Transverse colon (tissue), 4 donors: ENCODE results near the gene ZNF446. TPM values are rescaled to one million over a fixed set of nuclear protein-coding genes. Genes with fewer than 3 reads are reported as not detected.
"Not testable (repeated sequence)": the region's sequence is repeated elsewhere in the genome, so short reads cannot be mapped to it uniquely, and the experiment has no call there.

Source experiments
- DNase-seq: peaks from one replicate; pipeline ENCODE4 v3.0.0-alpha.2; 2019
- H3K27ac ChIP-seq, 4 donors: fragments of 200-600 bp; sonication (generic); 2 replicates each; pipeline ENCODE4 v1.5.1; 2016 to 2018; ENCODE audit warnings: inconsistent platforms in 4 of 4
- H3K27me3 ChIP-seq: fragments of 200-600 bp; sonication (generic); 2 replicates; pipeline ENCODE4 v1.5.1; 2017; ENCODE audit warnings: inconsistent platforms
- H3K36me3 ChIP-seq, 4 donors: fragments of 200-600 bp; sonication (generic); 2 replicates each; pipeline ENCODE4 v1.5.1; 2017 to 2019; ENCODE audit warnings: inconsistent platforms in 4 of 4
- H3K4me1 ChIP-seq, 4 donors: fragments of 200-600 bp; sonication (generic); 2 replicates each; pipeline ENCODE4 v1.5.1; 2017 to 2020; ENCODE audit warnings: inconsistent platforms in 4 of 4
- H3K4me3 ChIP-seq, 4 donors: fragments of 200-600 bp; sonication (generic); 1 replicate in 1 of 4; 2 replicates in 3 of 4; pipeline versions ENCODE4 v1.5.1 to v1.6.1; 2017 to 2019; ENCODE audit warnings: inconsistent platforms in 4 of 4
- H3K9me3 ChIP-seq, 2 donors: fragments of 200-600 bp; sonication (generic); 2 replicates each; pipeline ENCODE4 v1.5.1; 2017 to 2019; ENCODE audit warnings: inconsistent platforms in 2 of 2
- CTCF ChIP-seq, 5 experiments: fragments of 200-600 bp in 3 of 5; fragments of 450-650 bp in 2 of 5; sonication (generic) in 3 of 5; IDR thresholded peaks; 1 replicate in 2 of 5; 2 replicates in 3 of 5; pipeline ENCODE4 v1.5.1; 2016 to 2017; ENCODE audit warnings: antibody characterized with exemption in 5 of 5, inconsistent platforms in 3 of 5, mild to moderate bottlenecking in 2 of 5, moderate library complexity in 1 of 5
- EP300 ChIP-seq: sonication (generic); formaldehyde crosslinking; IDR thresholded peaks from one replicate; pipeline ENCODE4 v1.6.1; 2017; ENCODE audit warnings: antibody characterized with exemption, low read depth
- POLR2A ChIP-seq: fragments of 450-650 bp; IDR thresholded peaks from one replicate; pipeline ENCODE4 v1.6.1; 2016; ENCODE audit warnings: antibody characterized with exemption, mild to moderate bottlenecking, moderate library complexity
- POLR2AphosphoS5 ChIP-seq, 3 donors: sonication (generic); formaldehyde crosslinking; IDR thresholded peaks; one replicate each; pipeline ENCODE4 v1.6.1; 2016; ENCODE audit warnings: antibody characterized with exemption in 3 of 3
- WGBS, 2 donors: methylation state at CpG; one replicate each; pipeline ENCODE4 v1.1.5; 2018; ENCODE audit warnings: low coverage in 1 of 2; 5-methylcytosine and 5-hydroxymethylcytosine counted together
- in situ Hi-C, 4 donors: fragments of 200-750 bp; cut with MboI; loops; one replicate each; pipeline versions ENCODE4 v1.15.0 to v1.15.1; 2017; ENCODE audit warnings: low sequenced_read_pairs in 3 of 4, low pct_ligation_motif_present in 1 of 4, low pct_unique_long_range_greater_than_20kb in 1 of 4
- intact Hi-C: fragments of 100-400 bp; cut with DNase I; formaldehyde crosslinking; loops from one replicate; pipeline ENCODE4 v1.15.1; 2023; ENCODE audit warnings: low total_unique reads
- total RNA-seq, 4 donors: library from RNA; depleted of rRNA; stranded (reverse); fragments of >200 nt; gene quantifications; one replicate each; pipeline ENCODE4 v1.1.0, GENCODE V29; 2016

Gene ZNF446
- total RNA-seq, 4 donors from 2014 or later = 2.8 to 54.6 (median 18.1) TPM

DNA sequence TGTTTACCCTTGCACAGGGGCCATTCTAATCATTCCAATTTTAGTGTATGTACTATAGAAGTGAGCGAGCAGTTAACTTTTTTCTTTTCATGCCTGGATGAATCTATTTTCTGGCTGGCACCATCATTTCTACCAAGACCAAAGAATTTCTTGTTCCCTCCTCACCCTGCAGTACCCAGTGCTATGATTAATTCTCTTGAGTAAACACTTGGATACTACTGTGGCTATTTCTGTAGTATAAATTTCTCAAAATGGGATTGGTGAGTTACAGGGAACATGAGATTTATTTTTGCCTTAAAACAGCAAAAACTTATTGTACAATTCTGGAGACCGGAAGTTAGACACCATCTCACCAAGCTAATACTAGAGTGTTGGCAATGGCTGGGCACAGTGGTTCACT lies 7.6 kb downstream of the ZNF446 start:
- 87% methylated on average over 2 of the region's 2 CpGs; no CpG with 5 or more reads in 1 of the 2 donors for WGBS, 2 donors
- no peak for TF ChIP-seq POLR2A
- no peak for TF ChIP-seq CTCF (IDR thresholded peaks at IDR 0.05)
- TF ChIP-seq POLR2AphosphoS5 (IDR thresholded peaks at IDR 0.05) = no peak
- TF ChIP-seq EP300 = no peak
- DNase-seq = no peak
- H3K27me3 ChIP-seq = no peaks in the 10 kb centered on the region
- in situ Hi-C loops (no loop called here), intact Hi-C loops (no loop called here)
- no peaks in the 10 kb centered on the region for H3K4me1 ChIP-seq
- no peak overlapping the region for H3K27ac ChIP-seq
- H3K4me3 ChIP-seq = no peak overlapping the region
- H3K36me3 ChIP-seq = no peaks in the 10 kb centered on the region
- no peaks in the 10 kb centered on the region for H3K9me3 ChIP-seq

DNA sequence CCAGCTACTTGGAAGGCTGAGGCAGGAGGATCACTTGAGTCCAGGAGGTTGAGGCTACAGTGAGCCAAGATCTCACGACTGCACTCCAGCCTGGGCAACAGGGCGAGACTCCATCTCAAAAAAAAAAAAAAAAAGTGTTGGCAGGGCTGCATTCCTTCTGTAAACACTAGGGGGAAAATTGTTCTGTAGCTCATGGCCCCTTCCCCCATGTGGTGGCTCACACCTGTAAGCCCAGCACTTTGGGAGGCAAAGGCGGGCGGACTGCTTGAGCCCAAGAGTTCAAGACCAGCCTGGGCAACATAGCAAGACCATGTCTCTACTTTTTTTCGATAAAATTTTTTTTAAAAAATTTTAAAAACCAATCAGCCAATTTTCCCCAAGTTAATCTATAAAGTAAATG lies 8.2 kb downstream of the ZNF446 start:
- H3K36me3 ChIP-seq, H3K27me3 ChIP-seq, in situ Hi-C loops, H3K4me1 ChIP-seq, H3K9me3 ChIP-seq, H3K27ac ChIP-seq, H3K4me3 ChIP-seq, DNase-seq, intact Hi-C loops: not testable (repeated sequence)
- 92% methylated on average over 4 to 5 of the region's 5 CpGs for WGBS, 2 donors

GRCh38 chr19:58491393-58491792 lies 15.2 kb downstream of the ZNF446 start:
- TF ChIP-seq POLR2A (no peak), POLR2AphosphoS5 (IDR thresholded peaks at IDR 0.05) (no peak), EP300 (no peak), CTCF (IDR thresholded peaks at IDR 0.05) (no peak)
- intact Hi-C loops = no loop called here
- H3K27me3 ChIP-seq = no peaks in the 10 kb centered on the region
- no peak overlapping the region for H3K4me3 ChIP-seq
- in situ Hi-C loops = no loop called here
- DNase-seq = no peak
- H3K27ac ChIP-seq = no peak overlapping the region
- no peaks in the 10 kb centered on the region for H3K4me1 ChIP-seq
- H3K36me3 ChIP-seq = no peaks in the 10 kb centered on the region
- WGBS, 2 donors = 90% methylated on average over 5 of the region's 5 CpGs; no CpG with 5 or more reads in 1 of the 2 donors
- H3K9me3 ChIP-seq = no peaks in the 10 kb centered on the region

- WGBS, 2 donors = 80% methylated on average over 14 of the region's 14 CpGs; no CpG with 5 or more reads in 1 of the 2 donors
- in situ Hi-C loops (no loop called here), intact Hi-C loops (no loop called here)
- no peak for DNase-seq
- Histone ChIP-seq H3K27ac (no peak overlapping the region), H3K36me3 (no peaks in the 10 kb centered on the region), H3K4me3 (no peak overlapping the region), H3K4me1 (no peaks in the 10 kb centered on the region), H3K27me3 (no peaks in the 10 kb centered on the region), H3K9me3 (no peaks in the 10 kb centered on the region)
- TF ChIP-seq EP300 = no peak
- TF ChIP-seq POLR2A = no peak
- no peak for TF ChIP-seq CTCF (IDR thresholded peaks at IDR 0.05)
- TF ChIP-seq POLR2AphosphoS5 (IDR thresholded peaks at IDR 0.05) = no peak
Measured at GRCh38 chr19:58492265-58492664, 16.1 kb downstream of the ZNF446 start.

- in situ Hi-C loops = no loop called here
- no peaks in the 10 kb centered on the region for H3K9me3 ChIP-seq
- H3K4me3 ChIP-seq = no peak overlapping the region
- no peak for TF ChIP-seq POLR2A
- no peak for TF ChIP-seq EP300
- TF ChIP-seq POLR2AphosphoS5 (IDR thresholded peaks at IDR 0.05) = no peak
- no peak for TF ChIP-seq CTCF (IDR thresholded peaks at IDR 0.05)
- peaks cover 7 to 17% (median 14%) of the 10 kb centered on the region in 4 donors for H3K4me1 ChIP-seq
- 88% methylated on average over 8 of the region's 8 CpGs; no CpG with 5 or more reads in 1 of the 2 donors for WGBS, 2 donors
- intact Hi-C loops = no loop called here
- no peaks in the 10 kb centered on the region for H3K36me3 ChIP-seq
- no peak for DNase-seq
- no peak overlapping the region for H3K27ac ChIP-seq
- H3K27me3 ChIP-seq = no peaks in the 10 kb centered on the region
Measured at GRCh38 chr19:58497634-58498170, 21.6 kb downstream of the ZNF446 start.
